GM12891 (cell line): ENCODE results near the gene SIPA1L3.

Source experiments
- DNase-seq: peaks from one replicate; pipeline ENCODE4 v3.0.0; 2011; ENCODE audit warnings: low spot score; ENCODE audit not compliant: insufficient read length
- FAIRE-seq: peaks from 2 replicates; lab custom pipeline; 2011; peaks lifted over from hg19 to GRCh38; lab: Jason Lieb, UNC
- PAX5 ChIP-seq: IDR thresholded peaks from 2 replicates; pipeline ENCODE4 v1.6.1; 2011; ENCODE audit warnings: low read length, moderate library complexity, mild to moderate bottlenecking; ENCODE audit not compliant: insufficient read depth, severe bottlenecking
- POLR2A ChIP-seq: IDR thresholded peaks from 2 replicates; pipeline ENCODE4 v1.6.1; 2011; ENCODE audit warnings: low read depth, low read length, control low read depth
- POLR2AphosphoS5 ChIP-seq: IDR thresholded peaks from 2 replicates; pipeline ENCODE4 v1.6.1; 2011; ENCODE audit warnings: low read depth, low read length, control low read depth
- POU2F2 ChIP-seq: IDR thresholded peaks from 2 replicates; pipeline ENCODE4 v1.6.1; 2011; ENCODE audit warnings: low read depth, mild to moderate bottlenecking, control low read depth, low read length, moderate library complexity
- SPI1 ChIP-seq: IDR thresholded peaks from 2 replicates; pipeline ENCODE4 v1.6.1; 2011; ENCODE audit warnings: low read depth, low read length, control low read depth
- TAF1 ChIP-seq: IDR thresholded peaks from 2 replicates; pipeline ENCODE4 v1.6.1; 2011; ENCODE audit warnings: low read depth, low read length, control low read depth

The SIPA1L3 gene

GRCh38 chr19:37893845-37894575 is 13.0 kb upstream of the SIPA1L3 start:
- no peak for DNase-seq
- no peak for FAIRE-seq
- no peak for TF ChIP-seq POLR2A
- TF ChIP-seq POLR2AphosphoS5, result no peak
- no peak for TF ChIP-seq POU2F2
- TF ChIP-seq PAX5, result no peak
- TF ChIP-seq SPI1, result no peak
- no peak for TF ChIP-seq TAF1

- FAIRE-seq (no peak), DNase-seq (no peak)
These were observed 10.8 kb upstream of the SIPA1L3 start for GRCh38 chr19:37896180-37896579.

DNA sequence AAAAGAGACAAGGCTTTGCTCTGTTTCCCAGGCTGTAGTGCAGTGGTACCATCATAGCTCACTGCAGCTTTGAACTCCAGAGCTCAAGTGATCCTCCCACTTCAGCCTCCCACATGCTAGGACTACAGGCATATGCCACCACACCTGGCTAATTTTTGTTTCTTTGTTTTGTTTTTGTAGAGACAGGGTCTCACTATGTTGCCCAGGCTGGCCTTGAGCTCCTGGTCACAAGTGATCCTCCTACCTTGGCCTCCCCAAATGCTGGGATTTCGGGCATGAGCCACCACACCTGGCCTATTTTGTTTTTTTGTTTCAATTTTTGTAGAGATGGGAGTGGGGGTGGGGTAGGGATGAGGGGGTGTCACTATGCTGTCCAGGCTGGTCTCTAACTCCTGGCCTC is 7.6 kb upstream of the SIPA1L3 start:
- TF ChIP-seq POU2F2 (no peak), SPI1 (no peak)
- no peak for FAIRE-seq
- DNase-seq, result no peak

More at GRCh38 chr19:37896180-37896579, 10.8 kb upstream of the SIPA1L3 start:
- no peak for TF ChIP-seq POU2F2
- TF ChIP-seq POLR2A, result no peak
- TF ChIP-seq TAF1, result no peak
- TF ChIP-seq SPI1, result no peak
- TF ChIP-seq POLR2AphosphoS5, result no peak
- TF ChIP-seq PAX5, result no peak

- DNase-seq, result no peak
- no peak for FAIRE-seq
- TF ChIP-seq SPI1 (no peak), POLR2AphosphoS5 (no peak), POLR2A (no peak), POU2F2 (no peak), TAF1 (no peak), PAX5 (no peak)
These were observed 7.0 kb upstream of the SIPA1L3 start for GRCh38 chr19:37899966-37900365.

- no peak for TF ChIP-seq TAF1
- TF ChIP-seq POU2F2, result no peak
- no peak for TF ChIP-seq POLR2AphosphoS5
- TF ChIP-seq PAX5, result no peak
- FAIRE-seq (peak; percentile 59), DNase-seq (peak; percentile 59)
These were observed 4.3 kb upstream of the SIPA1L3 start for GRCh38 chr19:37902668-37903067.

DNA sequence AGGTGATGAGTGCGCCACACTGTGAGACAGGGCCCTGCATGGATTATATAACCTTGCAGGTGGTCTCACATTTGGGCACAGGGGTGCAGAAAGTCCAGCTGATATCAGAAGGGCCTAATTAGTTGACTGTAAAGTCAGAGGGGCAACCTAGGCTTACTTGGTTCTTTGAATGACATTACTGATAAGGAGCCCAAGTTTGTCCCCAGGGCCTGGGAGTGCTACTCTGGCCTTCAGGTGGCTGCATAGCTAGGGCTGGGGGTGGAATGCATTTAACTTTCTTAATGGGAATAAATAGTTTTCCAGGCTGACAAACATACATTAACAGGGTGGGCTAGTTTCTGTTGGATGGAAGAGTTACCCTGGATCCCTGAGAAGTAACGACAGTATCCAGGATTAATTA is 3.9 kb upstream of the SIPA1L3 start:
- FAIRE-seq (no peak), DNase-seq (no peak)
- TF ChIP-seq TAF1 (no peak), PAX5 (no peak), POU2F2 (no peak)

DNA sequence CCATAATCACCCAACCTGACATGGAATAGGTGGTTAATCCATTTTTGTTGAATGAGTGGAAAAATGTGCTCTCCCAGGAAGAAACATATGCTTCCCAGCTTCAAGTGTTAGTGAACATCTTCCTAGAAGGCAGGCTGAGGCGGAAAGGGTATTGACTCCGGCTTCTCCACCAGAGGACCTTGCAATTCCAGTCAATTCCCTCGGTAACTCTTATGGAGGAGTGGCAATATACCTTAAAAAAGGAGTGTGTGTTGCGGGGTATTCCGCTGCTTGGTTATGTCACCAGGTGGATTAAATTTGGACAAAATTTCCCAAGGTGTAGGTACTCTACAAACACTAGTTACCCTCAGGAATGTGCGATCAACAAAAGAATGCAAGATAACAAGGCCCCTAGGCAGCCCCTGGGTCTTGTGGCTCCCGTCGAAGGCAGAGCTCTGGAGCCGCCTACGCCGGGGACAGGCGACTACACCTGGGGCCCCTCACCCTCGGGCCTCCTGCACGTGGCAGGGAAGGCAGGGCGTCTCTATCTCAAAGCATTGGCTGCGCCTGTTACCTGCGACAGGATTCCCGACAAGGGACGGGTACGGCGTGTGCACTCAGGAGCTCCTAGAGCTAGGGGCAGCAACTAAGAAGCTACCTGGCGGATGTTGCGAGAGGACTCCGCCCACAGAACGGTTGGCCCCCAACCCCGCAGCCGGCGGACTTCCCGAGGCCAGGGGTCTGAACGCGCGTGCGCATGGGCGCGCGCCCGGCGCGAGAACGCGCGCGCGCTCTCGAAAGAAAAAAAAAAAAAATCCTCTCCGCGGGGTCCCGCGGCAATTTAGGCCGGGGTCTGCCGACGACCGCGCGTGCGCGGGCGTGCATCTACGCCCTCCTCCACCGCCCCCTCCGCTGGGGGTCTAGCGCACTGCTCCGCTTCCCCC is 801 bp upstream of the SIPA1L3 start, which contains the start of gene WDR87:
Gene WDR87, minus strand, starts transcription at position 649 of the 923 bp plus-strand sequence. CDS start 8,355 bp downstream, outside the sequence.
- FAIRE-seq, result no peak
- DNase-seq, result peak; percentile 41
- TF ChIP-seq POLR2A (no peak), POLR2AphosphoS5 (no peak), TAF1 (no peak), POU2F2 (no peak), SPI1 (no peak), PAX5 (no peak)

- FAIRE-seq (peak; percentile 41), DNase-seq (no peak)
- TF ChIP-seq TAF1, result no peak
- TF ChIP-seq SPI1, result no peak
- no peak for TF ChIP-seq POU2F2
- TF ChIP-seq PAX5, result no peak
- TF ChIP-seq POLR2AphosphoS5, result no peak
- TF ChIP-seq POLR2A, result no peak
These were observed 887 bp downstream of the SIPA1L3 start for GRCh38 chr19:37907735-37908455.

DNA sequence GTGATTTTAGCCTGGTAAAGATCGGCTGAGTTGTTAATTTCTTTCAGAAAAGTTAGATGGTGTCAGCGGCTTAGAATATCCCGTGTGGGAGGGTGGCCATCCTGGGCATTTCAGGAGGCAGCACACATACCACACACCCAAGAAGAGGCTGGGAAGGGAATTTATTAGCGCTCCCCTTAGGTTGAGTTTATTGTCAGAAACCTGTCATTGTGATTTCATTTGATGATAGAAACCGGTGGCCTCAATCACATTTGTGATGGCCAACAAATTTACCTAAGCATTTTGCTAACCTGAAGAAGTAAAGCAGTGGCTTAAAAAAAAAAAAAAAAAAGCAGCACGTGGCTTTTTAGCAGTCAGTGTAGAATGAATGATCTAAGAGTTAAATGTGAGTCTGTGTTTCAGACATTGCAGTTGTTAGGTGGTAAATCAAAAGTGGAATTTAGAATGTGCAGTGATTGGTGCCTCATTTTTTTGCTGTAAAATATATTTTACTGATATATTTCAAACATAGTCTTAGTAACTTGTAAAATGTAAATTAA is 2.7 kb downstream of the SIPA1L3 start:
- FAIRE-seq (no peak), DNase-seq (no peak)
- TF ChIP-seq PAX5 (no peak), SPI1 (no peak), TAF1 (no peak), POU2F2 (no peak)

DNA sequence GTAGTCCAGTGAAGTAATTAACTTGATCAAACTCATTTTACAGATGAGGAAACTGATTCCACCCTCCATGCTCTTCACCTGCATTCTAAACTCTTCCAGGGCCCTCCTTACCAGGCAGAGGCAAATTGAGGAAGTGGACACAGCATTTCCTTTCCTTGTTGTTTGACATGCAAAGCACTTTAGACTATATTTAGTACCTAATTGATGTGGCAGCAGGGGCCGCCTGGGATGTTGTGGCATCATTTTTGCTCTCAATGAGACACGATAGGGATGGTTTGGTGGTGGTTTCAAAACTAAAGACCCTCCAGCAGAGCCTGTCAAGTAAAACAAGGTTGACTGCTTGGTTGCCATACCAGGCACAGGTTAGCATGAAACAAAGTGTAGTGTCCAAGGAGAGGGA is 7.9 kb downstream of the SIPA1L3 start:
- 0 out of 2 replicates have a peak, but pooled peaks have one; percentile 61 for TF ChIP-seq POU2F2
- no peak for TF ChIP-seq PAX5
- peak; percentile 99 for TF ChIP-seq SPI1
- DNase-seq, result peak; percentile 30
- FAIRE-seq, result peak; percentile 85
